Transverse colon (tissue), 4 donors: ENCODE data around the gene FANCI.

Source experiments
- CTCF ChIP-seq, 5 experiments: fragments of 200-600 bp in 3 of 5; fragments of 450-650 bp in 2 of 5; sonication (generic) in 3 of 5; IDR thresholded peaks; 1 replicate in 2 of 5; 2 replicates in 3 of 5; pipeline ENCODE4 v1.5.1; 2016 to 2017; ENCODE audit warnings: antibody characterized with exemption in 5 of 5, inconsistent platforms in 3 of 5, mild to moderate bottlenecking in 2 of 5, moderate library complexity in 1 of 5
- EP300 ChIP-seq: sonication (generic); formaldehyde crosslinking; IDR thresholded peaks from one replicate; pipeline ENCODE4 v1.6.1; 2017; ENCODE audit warnings: antibody characterized with exemption, low read depth
- POLR2A ChIP-seq: fragments of 450-650 bp; IDR thresholded peaks from one replicate; pipeline ENCODE4 v1.6.1; 2016; ENCODE audit warnings: antibody characterized with exemption, mild to moderate bottlenecking, moderate library complexity
- POLR2AphosphoS5 ChIP-seq, 3 donors: sonication (generic); formaldehyde crosslinking; IDR thresholded peaks; one replicate each; pipeline ENCODE4 v1.6.1; 2016; ENCODE audit warnings: antibody characterized with exemption in 3 of 3

GRCh38 chr15:89198196-89198595 lies 45.6 kb upstream of the FANCI start:
- TF ChIP-seq CTCF (IDR thresholded peaks at IDR 0.05): no peak
- no peak for TF ChIP-seq POLR2AphosphoS5 (IDR thresholded peaks at IDR 0.05)
- TF ChIP-seq POLR2A: no peak
- no peak for TF ChIP-seq EP300
